GM19351 (cell line): ENCODE measurements around the gene CT45A1.
"Not testable (repeated sequence)": the region's sequence is repeated elsewhere in the genome, so short reads cannot be mapped to it uniquely, and the experiment has no call there.

Source experiments
- ATAC-seq: cut with Tn5 transposase; IDR thresholded peaks from one replicate; pipeline ENCODE4 v1.9.1; 2021; ENCODE audit warnings: mild to moderate bottlenecking, moderate library complexity; ENCODE audit not compliant: unreplicated experiment

The CT45A1 gene, protein sequence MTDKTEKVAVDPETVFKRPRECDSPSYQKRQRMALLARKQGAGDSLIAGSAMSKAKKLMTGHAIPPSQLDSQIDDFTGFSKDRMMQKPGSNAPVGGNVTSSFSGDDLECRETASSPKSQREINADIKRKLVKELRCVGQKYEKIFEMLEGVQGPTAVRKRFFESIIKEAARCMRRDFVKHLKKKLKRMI

DNA sequence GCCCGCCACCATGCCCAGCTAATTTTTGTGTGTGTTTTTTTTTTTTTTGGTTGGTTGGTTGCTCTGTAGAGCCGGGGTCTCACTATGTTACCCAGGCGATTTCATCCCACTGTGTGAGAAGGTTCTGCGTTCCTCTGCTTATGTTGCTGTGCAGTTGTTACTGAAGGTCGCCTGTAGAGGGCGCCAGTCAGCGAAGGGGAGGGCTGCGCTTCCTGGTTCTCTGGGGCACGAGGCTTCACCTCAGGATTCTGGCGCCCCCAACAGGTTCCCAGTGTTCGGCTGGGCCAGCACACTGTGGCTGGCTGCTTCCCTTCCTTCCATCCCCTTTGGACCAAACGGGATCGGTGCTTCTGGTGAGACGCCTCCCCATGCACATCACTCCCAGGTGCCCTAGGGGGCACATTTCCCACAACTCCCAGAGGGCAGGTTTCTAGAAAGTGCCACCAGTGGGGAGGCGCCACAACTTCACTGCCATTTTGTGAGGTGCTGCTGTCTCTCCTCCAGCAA is at the start of gene CT45A1:
CT45A1 (plus strand) TSS at position 457 of the 507 bp plus-strand sequence. CDS start 5,302 bp downstream, outside the sequence.
- ATAC-seq: not testable (repeated sequence)

DNA sequence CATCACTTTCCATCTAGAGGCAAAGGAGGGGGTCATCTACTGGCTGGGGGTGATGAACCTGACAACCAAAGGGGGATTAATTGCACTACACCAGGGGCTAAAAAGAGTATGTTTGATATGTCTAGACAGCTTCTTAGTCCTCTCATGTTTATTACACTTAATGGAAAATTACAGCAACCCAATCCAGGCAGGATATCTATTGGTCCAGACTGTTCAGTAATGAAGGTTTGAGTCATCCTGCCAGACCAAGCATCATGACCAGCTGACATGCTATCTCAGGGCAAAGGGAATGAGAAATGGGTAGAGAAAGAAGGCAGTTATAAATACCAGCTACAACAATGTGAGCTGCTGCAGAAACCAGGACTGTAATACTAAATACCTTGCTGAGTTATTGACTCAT is 40.5 kb upstream of the CT45A1 start:
- ATAC-seq: not testable (repeated sequence)

DNA sequence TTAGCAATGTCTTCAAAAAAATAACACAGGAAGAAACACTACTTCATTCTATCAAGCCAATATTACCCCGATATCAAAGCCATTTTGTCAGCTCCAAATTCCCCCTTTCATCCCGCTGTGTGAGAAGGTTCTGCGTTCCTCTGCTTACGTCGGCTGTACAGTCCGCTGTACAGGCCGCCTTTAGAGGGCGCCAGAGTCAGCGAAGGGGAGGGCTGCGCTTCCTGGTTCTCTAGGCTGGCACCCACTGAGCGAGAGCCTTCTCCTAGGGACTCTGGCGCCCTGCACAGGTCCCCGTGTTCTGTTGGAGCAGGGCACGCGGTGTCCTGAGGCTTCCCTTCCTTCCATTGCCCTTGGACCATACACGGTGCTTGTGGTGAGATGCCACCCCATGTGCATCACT is 25.3 kb upstream of the CT45A1 start:
- no peak for ATAC-seq

GRCh38 chrX:135695471-135695870 is 18.0 kb upstream of the CT45A1 start:
- no peak for ATAC-seq

DNA sequence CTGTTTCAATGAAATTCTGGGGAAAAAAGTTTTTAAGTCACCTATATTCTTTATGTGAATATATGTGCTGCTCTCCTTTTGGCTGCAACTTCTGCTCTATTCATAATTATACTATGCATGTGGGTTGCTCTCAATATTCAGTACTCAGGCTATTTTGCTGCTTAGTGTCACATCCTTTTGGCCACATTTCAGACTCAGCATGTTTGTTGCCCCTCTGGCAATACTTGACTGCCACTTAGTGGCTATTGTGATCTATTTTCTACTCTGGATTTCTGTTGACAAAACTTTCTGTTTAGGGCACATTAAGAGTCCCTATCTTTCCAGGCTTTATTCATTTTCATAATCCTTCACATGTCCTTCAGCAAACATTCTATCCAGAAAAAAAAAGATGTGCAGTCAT is 15.8 kb upstream of the CT45A1 start:
- no peak for ATAC-seq

GRCh38 chrX:135698924-135699323 is 14.5 kb upstream of the CT45A1 start:
- ATAC-seq: no peak

DNA sequence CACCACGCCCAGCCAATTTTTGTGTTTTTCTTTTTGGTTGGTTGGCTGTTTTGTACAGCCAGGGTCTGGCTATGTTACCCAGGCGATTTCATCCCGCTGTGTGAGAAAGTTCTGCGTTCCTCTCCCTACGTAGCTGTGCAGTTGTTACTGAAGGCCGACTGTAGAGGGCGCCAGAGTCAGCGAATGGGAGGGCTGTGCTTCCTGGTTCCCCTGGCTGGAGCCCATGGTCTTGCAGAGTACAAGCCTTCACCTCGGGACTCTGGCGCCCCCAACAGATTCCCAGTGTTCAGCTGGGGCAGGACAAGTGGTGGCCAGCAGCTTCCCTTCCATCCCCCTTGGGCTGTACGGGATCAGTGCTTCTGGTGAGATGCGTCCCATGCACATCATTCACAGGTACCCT is 5.6 kb upstream of the CT45A1 start:
- no peak for ATAC-seq

DNA sequence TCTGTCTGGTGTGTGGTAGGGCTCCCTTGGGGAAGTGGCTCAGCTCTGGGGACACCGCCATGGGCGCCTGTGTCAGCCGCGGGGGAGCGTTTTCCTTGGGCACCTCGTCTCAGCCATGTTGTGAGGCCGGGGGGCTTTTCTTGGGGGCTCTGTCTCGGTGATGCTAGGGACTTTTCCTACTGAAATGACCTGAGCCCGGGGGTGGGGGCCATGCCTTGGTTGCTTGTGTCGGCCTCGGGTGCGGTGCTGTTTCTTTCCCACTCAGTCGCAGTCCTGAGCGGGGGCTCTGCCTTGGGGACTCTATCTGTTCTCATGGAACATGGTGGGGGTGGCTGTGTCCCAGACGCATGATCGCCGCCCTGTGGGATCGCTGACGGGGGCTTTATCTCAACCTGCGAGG is 356 bp downstream of the CT45A1 start:
- no peak for ATAC-seq

DNA sequence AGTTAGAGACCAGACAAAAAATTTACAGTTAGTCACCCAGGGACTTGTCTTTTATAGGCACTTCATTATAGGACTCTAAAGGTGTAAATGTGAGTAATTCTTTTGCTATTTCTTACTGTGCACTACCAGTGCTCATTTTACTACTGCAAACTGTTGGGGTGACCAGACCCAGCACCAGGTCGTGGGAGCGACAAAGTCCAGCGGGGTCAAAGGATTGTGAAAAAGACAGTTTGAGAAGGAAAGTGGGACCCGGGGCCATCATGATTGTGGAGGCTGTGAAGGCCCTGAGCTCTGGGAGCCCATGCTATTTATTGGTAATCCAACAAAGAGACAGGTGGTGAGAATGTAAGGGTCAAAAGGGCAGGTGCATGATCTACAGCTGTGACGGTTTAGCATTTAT is 21.2 kb downstream of the CT45A1 start:
- ATAC-seq: not testable (repeated sequence)

DNA sequence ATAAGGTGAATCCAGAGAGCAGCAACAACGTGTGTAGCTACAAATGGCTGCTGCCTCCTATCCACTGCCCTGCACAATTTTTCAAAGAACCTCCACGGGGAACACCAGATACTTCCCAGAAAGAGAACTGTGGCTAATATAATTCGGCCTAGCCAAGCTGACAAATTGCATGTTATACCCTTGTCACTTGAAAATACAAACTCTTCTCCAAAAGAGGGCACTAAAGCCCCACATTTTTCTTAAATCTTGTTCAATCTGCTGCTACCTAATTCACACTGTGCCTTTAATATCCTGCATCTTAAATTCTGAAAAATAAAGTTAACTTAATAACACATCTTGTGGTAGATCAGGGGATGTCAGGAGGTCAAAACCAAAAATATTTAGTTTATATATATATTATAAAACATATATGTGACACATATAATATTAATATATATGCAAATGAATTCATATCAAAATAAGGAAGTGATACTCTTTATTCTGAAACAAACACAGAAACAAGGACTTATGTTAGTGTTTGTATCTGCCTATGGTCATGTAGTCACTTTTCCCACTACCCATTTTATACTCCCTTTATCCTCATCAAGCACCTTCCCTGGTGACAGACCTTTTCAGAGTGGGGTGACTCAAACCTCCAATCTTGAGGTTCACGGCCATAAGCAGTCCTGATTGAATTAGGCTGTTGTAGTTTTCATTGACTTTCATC is 24.1 kb downstream of the CT45A1 start:
- ATAC-seq: peak; percentile 61

- ATAC-seq: peak; percentile 65
These were observed 27.3 kb downstream of the CT45A1 start for GRCh38 chrX:135740681-135741149.

- no peak for ATAC-seq
These were observed 27.8 kb downstream of the CT45A1 start for GRCh38 chrX:135741192-135741715.

- ATAC-seq: not testable (repeated sequence)
These were observed 31.3 kb downstream of the CT45A1 start for GRCh38 chrX:135744739-135745138.

- ATAC-seq: not testable (repeated sequence)
These were observed 54.7 kb downstream of the CT45A1 start, which contains the start of gene CT45A3 for GRCh38 chrX:135768091-135768490. TSS of gene CT45A3 (minus strand) at chrX:135768191. CDS start at chrX:135764444, 3,747 bp downstream.
